T-helper 1 cell treated with Interleukin-12 subunit alpha and Interleukin-12 subunit beta and Interleukin-4 antibody, amounts not matched to agents 30 ng/mL and 1 ng/mL, for 36 hours (primary cell): ENCODE data around the gene CRYBA2. TPM values are rescaled to one million over a fixed set of nuclear protein-coding genes. Genes with fewer than 3 reads are reported as not detected.

Source experiments
- intact Hi-C: fragments of 100-400 bp; cut with micrococcal nuclease; formaldehyde crosslinking; loops from one replicate; pipeline ENCODE4 v1.15.1; 2024
- total RNA-seq: library from RNA; stranded (reverse); gene quantifications from 2 replicates; pipeline ENCODE4 v1.2.3, GENCODE V29; 2022

CRYBA2 gene
- total RNA-seq, 1 donor from 2014 or later, result not detected

GRCh38 chr2:218999881-219000568 lies 6.8 kb upstream of the CRYBA2 start:
- intact Hi-C loops, result no loop called here

GRCh38 chr2:218999021-218999880 lies 6.0 kb upstream of the CRYBA2 start:
- intact Hi-C loops, result no loop called here

- intact Hi-C loops, result no loop called here
Observed at GRCh38 chr2:218998414-218999002, 5.3 kb upstream of the CRYBA2 start.

- intact Hi-C loops, result no loop called here
Observed at GRCh38 chr2:218997731-218998130, 4.5 kb upstream of the CRYBA2 start.

GRCh38 chr2:218996937-218997336 lies 3.7 kb upstream of the CRYBA2 start:
- intact Hi-C loops, result loop anchor here (1.0 kb wide), 2 partner anchors 17 to 61 kb away; no protein-coding TSS in a partner anchor

GRCh38 chr2:218995972-218996711 lies 2.9 kb upstream of the CRYBA2 start:
- intact Hi-C loops, result loop anchor here (1.0 kb wide), 2 partner anchors 16 to 62 kb away; no protein-coding TSS in a partner anchor

- intact Hi-C loops, result no loop called here
Observed at GRCh38 chr2:218995561-218995960, 2.3 kb upstream of the CRYBA2 start.

- intact Hi-C loops, result loop anchor here (1.0 kb wide), 1 partner anchor 11 kb away; no protein-coding TSS in a partner anchor
Observed at GRCh38 chr2:218992703-218993344, 398 bp downstream of the CRYBA2 start.

- intact Hi-C loops, result no loop called here
Observed at GRCh38 chr2:218992196-218992595, 1.0 kb downstream of the CRYBA2 start.

GRCh38 chr2:218991674-218992168 lies 1.5 kb downstream of the CRYBA2 start:
- intact Hi-C loops, result no loop called here

- intact Hi-C loops, result no loop called here
Observed at GRCh38 chr2:218990612-218991011, 2.6 kb downstream of the CRYBA2 start.

GRCh38 chr2:218990052-218990451 lies 3.2 kb downstream of the CRYBA2 start:
- intact Hi-C loops, result no loop called here

- intact Hi-C loops, result no loop called here
Observed at GRCh38 chr2:218988650-218989049, 4.6 kb downstream of the CRYBA2 start.

- intact Hi-C loops, result no loop called here
Observed at GRCh38 chr2:218988164-218988563, 5.1 kb downstream of the CRYBA2 start.

- intact Hi-C loops, result no loop called here
Observed at GRCh38 chr2:218986148-218986761, 7.0 kb downstream of the CRYBA2 start.

- intact Hi-C loops, result no loop called here
Observed at GRCh38 chr2:218985325-218986091, 7.7 kb downstream of the CRYBA2 start.

- intact Hi-C loops, result no loop called here
Observed at GRCh38 chr2:218985021-218985324, 8.2 kb downstream of the CRYBA2 start, which contains the start of gene FEV. Gene FEV, minus strand, starts transcription at chr2:218985184. Its CDS starts 109 bp downstream, at chr2:218985075.

- intact Hi-C loops, result loop anchor here (5.0 kb wide), 1 partner anchor 73 kb away; no protein-coding TSS in a partner anchor
Observed at GRCh38 chr2:218984239-218985020, 8.8 kb downstream of the CRYBA2 start.

GRCh38 chr2:218983934-218984238 lies 9.3 kb downstream of the CRYBA2 start:
- intact Hi-C loops, result loop anchor here (5.0 kb wide), 1 partner anchor 73 kb away; no protein-coding TSS in a partner anchor
